Progenitor cell of endocrine pancreas (in vitro differentiated cells): ENCODE results near the gene RDX. TPM values are rescaled to one million over a fixed set of nuclear protein-coding genes. Genes with fewer than 3 reads are reported as not detected.

ENCODE experiments used
- DNase-seq: peaks from one replicate; pipeline ENCODE4 v3.0.0; 2021; ENCODE audit warnings: low spot score; ENCODE audit not compliant: unreplicated experiment
- H3K27ac Mint-ChIP-seq: 2 replicates; pipeline ENCODE4 v1.8.0; 2021; ENCODE audit warnings: mild to moderate bottlenecking, moderate library complexity, mixed read lengths
- H3K27me3 Mint-ChIP-seq: 2 replicates; pipeline ENCODE4 v1.8.0; 2021; ENCODE audit warnings: mixed read lengths
- H3K36me3 Mint-ChIP-seq: 2 replicates; pipeline ENCODE4 v1.8.0; 2022; ENCODE audit warnings: mixed read lengths; ENCODE audit not compliant: insufficient read depth
- H3K4me1 Mint-ChIP-seq: 2 replicates; pipeline ENCODE4 v1.8.0; 2021; ENCODE audit warnings: low read depth, mixed read lengths
- H3K4me3 Mint-ChIP-seq: 2 replicates; pipeline ENCODE4 v1.8.0; 2021; ENCODE audit warnings: low read depth, mild to moderate bottlenecking, moderate library complexity, mixed read lengths
- H3K9me3 Mint-ChIP-seq: 2 replicates; pipeline ENCODE4 v1.8.0; 2021; ENCODE audit warnings: low read depth, mixed read lengths
- total RNA-seq: library from RNA; stranded (reverse); gene quantifications from 2 replicates; pipeline ENCODE4 v1.2.1, GENCODE V29; 2021
- TF ChIP-seq, protein P1 (sequence below): fragments of 200-600 bp; sonication (generic); IDR thresholded peaks from one replicate; pipeline ENCODE4 v1.5.0; 2021; ENCODE audit warnings: antibody characterized with exemption, mild to moderate bottlenecking; ENCODE audit not compliant: unreplicated experiment

Gene RDX
- total RNA-seq, 1 donor from 2014 or later, result 89.6 TPM

GRCh38 chr11:110152199-110152598 lies 144.2 kb downstream of the RDX start:
- H3K9me3 Mint-ChIP-seq, result no peaks in the 10 kb centered on the region
- H3K4me1 Mint-ChIP-seq, result peaks cover 2% of the 10 kb centered on the region
- H3K27ac Mint-ChIP-seq, result no peak overlapping the region
- peaks cover 6% of the 10 kb centered on the region for H3K36me3 Mint-ChIP-seq
- H3K27me3 Mint-ChIP-seq, result no peaks in the 10 kb centered on the region
- no peak for DNase-seq
- H3K4me3 Mint-ChIP-seq, result no peak overlapping the region
- TF ChIP-seq, protein P1, sequence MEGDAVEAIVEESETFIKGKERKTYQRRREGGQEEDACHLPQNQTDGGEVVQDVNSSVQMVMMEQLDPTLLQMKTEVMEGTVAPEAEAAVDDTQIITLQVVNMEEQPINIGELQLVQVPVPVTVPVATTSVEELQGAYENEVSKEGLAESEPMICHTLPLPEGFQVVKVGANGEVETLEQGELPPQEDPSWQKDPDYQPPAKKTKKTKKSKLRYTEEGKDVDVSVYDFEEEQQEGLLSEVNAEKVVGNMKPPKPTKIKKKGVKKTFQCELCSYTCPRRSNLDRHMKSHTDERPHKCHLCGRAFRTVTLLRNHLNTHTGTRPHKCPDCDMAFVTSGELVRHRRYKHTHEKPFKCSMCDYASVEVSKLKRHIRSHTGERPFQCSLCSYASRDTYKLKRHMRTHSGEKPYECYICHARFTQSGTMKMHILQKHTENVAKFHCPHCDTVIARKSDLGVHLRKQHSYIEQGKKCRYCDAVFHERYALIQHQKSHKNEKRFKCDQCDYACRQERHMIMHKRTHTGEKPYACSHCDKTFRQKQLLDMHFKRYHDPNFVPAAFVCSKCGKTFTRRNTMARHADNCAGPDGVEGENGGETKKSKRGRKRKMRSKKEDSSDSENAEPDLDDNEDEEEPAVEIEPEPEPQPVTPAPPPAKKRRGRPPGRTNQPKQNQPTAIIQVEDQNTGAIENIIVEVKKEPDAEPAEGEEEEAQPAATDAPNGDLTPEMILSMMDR, result no peak

DNA sequence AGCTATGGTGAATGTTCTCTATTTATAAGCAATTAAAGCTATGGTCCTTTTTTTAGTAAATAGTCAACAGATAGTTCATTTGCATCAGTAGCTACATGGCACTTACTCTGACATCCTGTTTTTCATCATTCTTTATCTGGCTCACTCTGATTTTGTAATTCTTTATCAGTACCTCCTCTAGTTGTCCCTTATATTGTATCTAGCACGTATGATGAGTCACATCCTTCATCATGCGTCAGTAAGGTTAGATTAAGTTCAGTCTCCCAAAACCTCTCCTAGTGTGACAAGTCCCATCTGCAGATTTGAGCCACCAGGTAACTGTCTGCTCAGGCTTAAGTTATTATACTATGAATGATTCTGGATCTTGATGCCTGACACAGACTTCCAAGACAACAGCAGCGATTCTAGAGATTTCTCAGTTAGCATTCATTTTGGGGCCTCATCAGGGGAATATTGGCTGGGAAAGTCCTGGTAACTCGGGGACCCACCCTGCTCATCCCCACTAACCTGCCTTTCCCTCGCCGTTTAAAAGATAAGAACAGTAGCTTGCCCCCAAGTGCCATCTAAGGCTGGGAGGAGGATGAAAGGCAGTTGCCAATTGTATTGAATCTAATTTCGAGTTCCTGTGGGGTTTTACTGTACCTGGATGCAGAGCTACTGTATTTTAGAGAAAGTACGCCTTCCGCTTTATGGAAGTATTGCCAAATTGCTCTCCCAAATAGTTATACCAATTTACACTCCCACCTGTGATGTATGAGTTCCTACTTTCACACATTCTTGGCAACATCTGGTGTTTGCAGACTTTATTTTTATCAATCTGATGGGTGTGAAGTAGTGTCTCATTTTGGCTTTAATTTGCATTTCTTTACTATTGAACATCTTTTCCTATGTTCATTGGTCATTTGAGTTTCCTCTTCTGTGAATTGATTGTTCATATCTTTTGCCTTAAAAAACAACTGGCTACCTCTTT lies 147.4 kb downstream of the RDX start:
- Mint-ChIP-seq H3K4me3 (no peak overlapping the region), H3K4me1 (peaks cover 2% of the 10 kb centered on the region), H3K36me3 (peaks cover 17% of the 10 kb centered on the region), H3K27ac (no peak overlapping the region), H3K27me3 (no peaks in the 10 kb centered on the region), H3K9me3 (peaks cover 8% of the 10 kb centered on the region)
- TF ChIP-seq, protein P1, result no peak
- DNase-seq, result no peak

DNA sequence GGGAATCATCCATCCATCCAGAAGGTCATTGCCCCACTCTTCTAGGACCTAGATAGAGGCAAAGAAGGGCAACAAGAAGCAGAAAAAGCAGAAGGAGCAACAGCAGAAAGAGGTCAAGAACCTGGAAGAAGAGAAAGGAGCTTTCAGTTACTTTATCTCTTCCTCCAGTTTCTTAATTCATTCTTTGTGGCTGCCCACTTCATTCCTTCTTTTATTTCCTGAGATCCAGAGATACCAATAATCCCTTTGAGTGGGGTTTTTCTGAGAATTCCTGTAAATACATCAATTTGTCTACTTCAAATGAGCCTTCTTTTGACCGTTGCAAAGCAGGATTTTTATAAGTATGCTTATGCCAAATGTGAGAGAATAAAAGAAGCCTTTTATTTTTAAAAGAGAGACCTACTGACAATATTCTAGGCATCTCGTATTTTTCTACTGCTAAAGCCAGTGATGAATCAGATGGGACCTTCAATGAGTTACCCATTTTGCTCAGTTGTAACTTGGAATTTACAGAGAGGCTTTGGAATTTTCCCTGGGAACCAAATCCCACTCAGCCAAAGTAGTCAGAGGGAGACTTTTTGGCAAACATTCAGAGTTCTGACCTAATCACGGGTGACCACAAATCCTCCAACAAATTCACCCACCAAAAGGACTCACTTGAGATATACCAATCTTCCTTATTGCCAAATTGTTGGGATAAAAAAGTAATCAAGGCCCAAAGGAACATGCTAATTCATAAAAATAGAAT lies 148.3 kb downstream of the RDX start:
- Mint-ChIP-seq H3K27ac (no peak overlapping the region), H3K27me3 (no peaks in the 10 kb centered on the region), H3K4me3 (no peak overlapping the region), H3K9me3 (peaks cover 8% of the 10 kb centered on the region), H3K4me1 (peaks cover 2% of the 10 kb centered on the region), H3K36me3 (peaks cover 15% of the 10 kb centered on the region)
- TF ChIP-seq, protein P1, result no peak
- DNase-seq, result no peak

- Mint-ChIP-seq H3K9me3 (peaks cover 7% of the 10 kb centered on the region), H3K27ac (no peak overlapping the region), H3K4me1 (no peaks in the 10 kb centered on the region), H3K27me3 (no peaks in the 10 kb centered on the region), H3K36me3 (peaks cover 16% of the 10 kb centered on the region), H3K4me3 (no peak overlapping the region)
- DNase-seq, result no peak
- TF ChIP-seq, protein P1, result no peak
Measured at GRCh38 chr11:110141812-110142211, 154.6 kb downstream of the RDX start.

DNA sequence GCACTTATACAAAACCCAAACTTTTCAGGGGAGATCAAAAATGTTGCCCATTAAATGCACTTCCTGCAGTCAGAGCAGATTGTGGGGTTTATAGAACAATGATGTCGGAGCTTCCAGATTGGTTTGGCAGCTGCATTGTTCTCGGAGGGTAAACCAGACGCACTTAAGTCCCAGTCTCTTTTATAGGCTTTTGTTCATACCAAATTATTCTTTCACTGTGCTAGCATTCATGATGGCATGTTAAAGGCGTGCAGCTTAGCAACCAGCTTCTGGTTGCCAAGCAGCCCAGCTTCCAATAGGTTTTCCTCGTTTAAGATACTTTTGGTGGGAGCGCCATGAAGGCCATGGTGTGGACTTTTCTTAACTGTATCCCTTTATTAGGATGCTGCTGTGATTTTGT lies 162.3 kb downstream of the RDX start:
- no peaks in the 10 kb centered on the region for H3K9me3 Mint-ChIP-seq
- H3K4me3 Mint-ChIP-seq, result no peak overlapping the region
- H3K36me3 Mint-ChIP-seq, result peaks cover 5% of the 10 kb centered on the region
- H3K4me1 Mint-ChIP-seq, result peaks cover 30% of the 10 kb centered on the region
- TF ChIP-seq, protein P1, result no peak
- H3K27ac Mint-ChIP-seq, result no peak overlapping the region
- no peak for DNase-seq
- H3K27me3 Mint-ChIP-seq, result no peaks in the 10 kb centered on the region
